H1 (cell line): ENCODE results near the gene OTOP3. TPM values are rescaled to one million over a fixed set of nuclear protein-coding genes. Genes with fewer than 3 reads are reported as not detected.

Experiments
- BCL11A ChIP-seq, 2 experiments: IDR thresholded peaks; one replicate each; pipeline ENCODE4 v1.6.1; 2011; ENCODE audit warnings: low read depth in 2 of 2, low read length in 2 of 2, mild to moderate bottlenecking in 2 of 2
- CBX5 ChIP-seq: fragments of 300-800, 300-1000 bp; sonication (generic); IDR thresholded peaks from 2 replicates; pipeline ENCODE4 v1.7.1; 2016; ENCODE audit warnings: antibody characterized with exemption, low read length, low read depth
- GABPA ChIP-seq: IDR thresholded peaks from 2 replicates; pipeline ENCODE4 v1.6.1; 2011; ENCODE audit warnings: mild to moderate bottlenecking, low read length, moderate library complexity, borderline replicate concordance; ENCODE audit not compliant: insufficient read depth
- NANOG ChIP-seq: IDR thresholded peaks from 2 replicates; pipeline ENCODE4 v1.6.1; 2011; ENCODE audit warnings: low read length, low read depth, mild to moderate bottlenecking, inconsistent platforms; ENCODE audit not compliant: insufficient read depth, poor library complexity, severe bottlenecking
- RAD21 ChIP-seq, 2 experiments: IDR thresholded peaks in 1 of 2; conservative IDR thresholded peaks in 1 of 2; 2 replicates each; pipeline ENCODE4 v1.6.1; 2011; ENCODE audit warnings: low read depth in 2 of 2, low read length in 2 of 2, improper control_type of control experiment in 1 of 2, inconsistent platforms in 1 of 2, mild to moderate bottlenecking in 1 of 2, moderate library complexity in 1 of 2
- RXRA ChIP-seq: IDR thresholded peaks from 2 replicates; pipeline ENCODE4 v1.6.1; 2011; ENCODE audit warnings: low read depth, mild to moderate bottlenecking, low read length, moderate library complexity; ENCODE audit not compliant: insufficient read depth
- SRF ChIP-seq: IDR thresholded peaks from 2 replicates; pipeline ENCODE4 v1.6.1; 2011; ENCODE audit warnings: mild to moderate bottlenecking, low read depth, low read length, moderate library complexity
- TBP ChIP-seq: IDR thresholded peaks from 2 replicates; pipeline ENCODE4 v1.6.1; 2011; ENCODE audit warnings: low read depth, low read length, improper control_type of control experiment
- polyA plus RNA-seq, 7 experiments: library from polyadenylated mRNA; depleted of rRNA in 3 of 7; stranded (reverse) in 5 of 7; unstranded in 2 of 7; fragments of >200 nt in 5 of 7; fragments of 200-250 nt in 2 of 7; gene quantifications; 1 replicate in 5 of 7; 2 replicates in 1 of 7; 4 replicates in 1 of 7; pipeline versions ENCODE4 v1.2.1 to v1.2.3, GENCODE V29; 2011 to 2013; ENCODE audit warnings: missing spikeins in 2 of 7, mixed read lengths in 2 of 7
- total RNA-seq: library from RNA; stranded (reverse); fragmentation: NEBNext Ultra II Directional; extraction: Animal tissue kit (Norgen Biotek cat#: 25700); gene quantifications from 2 replicates; pipeline ENCODE4 v1.2.1, GENCODE V29; 2021

Gene OTOP3
- total and polyA plus RNA-seq, 2 of the 8 experiments (the other 6 are each of a cell fraction or from before 2014, with no cell fraction given), result 0.05 TPM; not detected in 1

DNA sequence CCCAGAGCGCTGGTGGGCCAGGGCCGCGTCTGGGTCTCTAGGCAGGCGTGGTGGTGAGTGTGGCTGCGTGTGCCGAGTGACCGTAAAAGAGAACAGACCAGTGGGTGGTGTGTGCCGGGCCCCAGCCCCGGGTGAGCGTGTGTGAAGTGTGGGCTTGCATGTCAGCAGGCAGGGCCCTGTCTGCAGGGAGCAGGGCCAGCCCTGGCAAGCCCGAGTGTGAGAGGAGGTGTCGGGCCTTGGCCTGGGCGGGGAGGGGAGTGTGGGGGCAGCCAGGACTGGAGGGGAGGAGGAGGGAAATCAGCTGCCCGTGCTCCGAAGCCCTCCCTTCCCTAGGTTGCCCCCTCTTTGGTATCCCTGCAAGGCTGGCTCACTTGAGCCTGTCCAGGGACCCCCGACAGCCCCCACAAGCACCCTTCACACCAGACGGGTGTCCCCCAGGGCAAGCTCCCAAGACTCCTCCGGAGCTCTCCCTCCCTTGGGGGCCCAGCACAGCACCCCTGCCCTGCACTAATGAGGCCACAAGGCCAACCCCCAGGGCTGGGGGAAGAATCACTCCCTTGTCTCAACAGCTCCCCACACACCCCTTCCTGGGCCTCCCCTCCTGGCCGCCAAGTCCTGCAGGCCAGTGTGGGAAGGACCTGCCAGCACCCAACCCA, 14.5 kb upstream of the OTOP3 start (continued):
- TF ChIP-seq RXRA, result no peak
- no peak for TF ChIP-seq NANOG
- TF ChIP-seq BCL11A (IDR thresholded peaks at IDR 0.05; ENCODE audit: low read depth in 2 of 2, low read length in 2 of 2), result no peak
- TF ChIP-seq GABPA, result no peak
- no peak for TF ChIP-seq TBP
- no peak for TF ChIP-seq CBX5
- TF ChIP-seq SRF, result no peak
- no peak for TF ChIP-seq RAD21 (IDR thresholded peaks at IDR 0.05 in 1 of 2, conservative IDR thresholded peaks at IDR 0.05 in 1 of 2; ENCODE audit: low read depth in 2 of 2, low read length in 2 of 2)
